Transverse colon (tissue), 4 donors: ENCODE data around the gene SLC7A10.

ENCODE experiments used
- EP300 ChIP-seq: sonication (generic); formaldehyde crosslinking; IDR thresholded peaks from one replicate; pipeline ENCODE4 v1.6.1; 2017; ENCODE audit warnings: antibody characterized with exemption, low read depth
- POLR2A ChIP-seq: fragments of 450-650 bp; IDR thresholded peaks from one replicate; pipeline ENCODE4 v1.6.1; 2016; ENCODE audit warnings: antibody characterized with exemption, mild to moderate bottlenecking, moderate library complexity
- POLR2AphosphoS5 ChIP-seq, 3 donors: sonication (generic); formaldehyde crosslinking; IDR thresholded peaks; one replicate each; pipeline ENCODE4 v1.6.1; 2016; ENCODE audit warnings: antibody characterized with exemption in 3 of 3
- TF ChIP-seq, protein P1 (sequence below), 5 experiments: fragments of 200-600 bp in 3 of 5; fragments of 450-650 bp in 2 of 5; sonication (generic) in 3 of 5; IDR thresholded peaks; 1 replicate in 2 of 5; 2 replicates in 3 of 5; pipeline ENCODE4 v1.5.1; 2016 to 2017; ENCODE audit warnings: antibody characterized with exemption in 5 of 5, inconsistent platforms in 3 of 5, mild to moderate bottlenecking in 2 of 5, moderate library complexity in 1 of 5

DNA sequence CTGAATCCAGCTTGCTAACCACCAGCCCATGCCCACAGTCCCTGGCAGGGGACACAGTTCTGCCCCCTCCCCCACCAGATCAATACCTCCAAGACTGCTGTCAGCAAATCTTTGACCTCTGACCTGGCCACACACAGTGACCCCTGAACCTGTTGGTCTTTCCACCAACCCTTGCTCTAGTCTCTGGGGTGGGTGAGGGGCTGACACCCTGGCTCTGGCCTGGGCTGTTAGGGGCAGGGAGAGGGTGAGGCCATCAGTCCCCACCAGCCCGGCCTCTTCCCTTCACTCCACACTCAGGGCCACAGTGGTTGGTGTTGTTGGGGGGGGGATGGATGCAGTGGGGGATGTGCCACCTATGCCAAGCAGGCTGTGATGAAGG lies 21.8 kb upstream of the SLC7A10 start:
- TF ChIP-seq POLR2A (no peak), POLR2AphosphoS5 (IDR thresholded peaks at IDR 0.05) (no peak), EP300 (no peak)
- TF ChIP-seq, protein P1, sequence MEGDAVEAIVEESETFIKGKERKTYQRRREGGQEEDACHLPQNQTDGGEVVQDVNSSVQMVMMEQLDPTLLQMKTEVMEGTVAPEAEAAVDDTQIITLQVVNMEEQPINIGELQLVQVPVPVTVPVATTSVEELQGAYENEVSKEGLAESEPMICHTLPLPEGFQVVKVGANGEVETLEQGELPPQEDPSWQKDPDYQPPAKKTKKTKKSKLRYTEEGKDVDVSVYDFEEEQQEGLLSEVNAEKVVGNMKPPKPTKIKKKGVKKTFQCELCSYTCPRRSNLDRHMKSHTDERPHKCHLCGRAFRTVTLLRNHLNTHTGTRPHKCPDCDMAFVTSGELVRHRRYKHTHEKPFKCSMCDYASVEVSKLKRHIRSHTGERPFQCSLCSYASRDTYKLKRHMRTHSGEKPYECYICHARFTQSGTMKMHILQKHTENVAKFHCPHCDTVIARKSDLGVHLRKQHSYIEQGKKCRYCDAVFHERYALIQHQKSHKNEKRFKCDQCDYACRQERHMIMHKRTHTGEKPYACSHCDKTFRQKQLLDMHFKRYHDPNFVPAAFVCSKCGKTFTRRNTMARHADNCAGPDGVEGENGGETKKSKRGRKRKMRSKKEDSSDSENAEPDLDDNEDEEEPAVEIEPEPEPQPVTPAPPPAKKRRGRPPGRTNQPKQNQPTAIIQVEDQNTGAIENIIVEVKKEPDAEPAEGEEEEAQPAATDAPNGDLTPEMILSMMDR (IDR thresholded peaks at IDR 0.05): no peak
